ENCODE data around the gene KIFBP. TPM values are rescaled to one million over a fixed set of nuclear protein-coding genes. Genes with fewer than 3 reads are reported as not detected.

The KIFBP gene
- total and polyA plus RNA-seq, 2 of the 13 experiments (the other 11 are each of a cell fraction or from before 2014, with no cell fraction given): 13.0 to 21.9 TPM

DNA sequence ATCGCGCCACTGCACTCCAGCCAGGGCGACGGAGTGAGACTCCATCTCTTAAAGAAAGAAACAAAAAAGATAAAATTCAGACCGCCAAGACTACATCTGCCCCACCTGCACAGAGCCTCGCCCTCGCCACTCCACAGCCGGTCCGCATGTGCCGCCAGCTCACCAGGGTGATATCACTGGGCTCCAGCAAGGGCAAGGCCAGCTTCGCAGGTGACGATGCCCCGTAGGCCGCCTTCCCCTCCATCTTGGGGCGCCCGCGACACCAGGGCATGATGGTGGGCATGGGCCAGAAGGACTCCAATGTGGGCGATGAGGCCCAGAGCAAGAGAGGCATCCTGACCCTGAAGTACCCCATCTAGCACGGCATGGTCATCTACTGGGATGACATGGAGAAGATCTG, 34.0 kb downstream of the KIFBP start:
- no TSS peak for BruUV-seq (replicated peaks)
- Histone ChIP-seq H3K4me3 (replicated peaks in 1 of 3; ENCODE audit: insufficient read depth in 1 of 3, low read depth in 2 of 3, low read length in 3 of 3) (no peak overlapping the region), H3K27me3 (ENCODE audit: control insufficient read depth in 1 of 2, insufficient read depth in 2 of 2, low read length in 2 of 2) (no peaks in the 10 kb centered on the region), H4K20me1 (ENCODE audit: insufficient read depth, low read length) (no peaks in the 10 kb centered on the region), H3K4me2 (ENCODE audit: low read depth, low read length) (no peak overlapping the region), H3K79me2 (ENCODE audit: insufficient read depth, low read length) (no peaks in the 10 kb centered on the region), H2AFZ (ENCODE audit: low read length) (no peak overlapping the region), H3K4me1 (ENCODE audit: insufficient read depth, low read length) (no peaks in the 10 kb centered on the region), H3K36me3 (replicated peaks in 1 of 2; ENCODE audit: control insufficient read depth in 1 of 2, insufficient read depth in 2 of 2, low read length in 2 of 2) (no peaks in the 10 kb centered on the region), H3K9me3 (ENCODE audit: low read length) (no peaks in the 10 kb centered on the region), H3K9ac (ENCODE audit: insufficient read depth, low read depth, low read length) (no peak overlapping the region), H3K27ac (ENCODE audit: extremely low read length, insufficient read depth, low read length) (no peak overlapping the region)
- in situ Hi-C loops (cut with HindIII; ENCODE audit: extremely low pct_ligation_motif_present, low pct_unique_long_range_greater_than_20kb) (no loop called here), intact Hi-C loops (cut with micrococcal nuclease; ENCODE audit: unreplicated experiment) (no loop called here)
- ChIA-PET POLR2A (no interaction called here), CTCF (ENCODE audit: low intra/inter-chr PET ratio, low total read pairs) (no interaction called here)
- ATAC-seq (no peak), FAIRE-seq (no peak), DNase-seq (ENCODE audit: low spot score) (no peak)
- WGBS (ENCODE audit: low lambda C conversion rate): 89% methylated on average over 18 of the region's 19 CpGs
- no peak for TF ChIP-seq ATF7 (IDR thresholded peaks at IDR 0.05)
- no peak for TF ChIP-seq ATF7 (CRISPR knock-in tag; IDR thresholded peaks at IDR 0.05)
- TF ChIP-seq, protein P1, sequence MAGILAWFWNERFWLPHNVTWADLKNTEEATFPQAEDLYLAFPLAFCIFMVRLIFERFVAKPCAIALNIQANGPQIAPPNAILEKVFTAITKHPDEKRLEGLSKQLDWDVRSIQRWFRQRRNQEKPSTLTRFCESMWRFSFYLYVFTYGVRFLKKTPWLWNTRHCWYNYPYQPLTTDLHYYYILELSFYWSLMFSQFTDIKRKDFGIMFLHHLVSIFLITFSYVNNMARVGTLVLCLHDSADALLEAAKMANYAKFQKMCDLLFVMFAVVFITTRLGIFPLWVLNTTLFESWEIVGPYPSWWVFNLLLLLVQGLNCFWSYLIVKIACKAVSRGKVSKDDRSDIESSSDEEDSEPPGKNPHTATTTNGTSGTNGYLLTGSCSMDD (CRISPR knock-in tag; IDR thresholded peaks at IDR 0.05): no peak
- TF ChIP-seq, protein P2, sequence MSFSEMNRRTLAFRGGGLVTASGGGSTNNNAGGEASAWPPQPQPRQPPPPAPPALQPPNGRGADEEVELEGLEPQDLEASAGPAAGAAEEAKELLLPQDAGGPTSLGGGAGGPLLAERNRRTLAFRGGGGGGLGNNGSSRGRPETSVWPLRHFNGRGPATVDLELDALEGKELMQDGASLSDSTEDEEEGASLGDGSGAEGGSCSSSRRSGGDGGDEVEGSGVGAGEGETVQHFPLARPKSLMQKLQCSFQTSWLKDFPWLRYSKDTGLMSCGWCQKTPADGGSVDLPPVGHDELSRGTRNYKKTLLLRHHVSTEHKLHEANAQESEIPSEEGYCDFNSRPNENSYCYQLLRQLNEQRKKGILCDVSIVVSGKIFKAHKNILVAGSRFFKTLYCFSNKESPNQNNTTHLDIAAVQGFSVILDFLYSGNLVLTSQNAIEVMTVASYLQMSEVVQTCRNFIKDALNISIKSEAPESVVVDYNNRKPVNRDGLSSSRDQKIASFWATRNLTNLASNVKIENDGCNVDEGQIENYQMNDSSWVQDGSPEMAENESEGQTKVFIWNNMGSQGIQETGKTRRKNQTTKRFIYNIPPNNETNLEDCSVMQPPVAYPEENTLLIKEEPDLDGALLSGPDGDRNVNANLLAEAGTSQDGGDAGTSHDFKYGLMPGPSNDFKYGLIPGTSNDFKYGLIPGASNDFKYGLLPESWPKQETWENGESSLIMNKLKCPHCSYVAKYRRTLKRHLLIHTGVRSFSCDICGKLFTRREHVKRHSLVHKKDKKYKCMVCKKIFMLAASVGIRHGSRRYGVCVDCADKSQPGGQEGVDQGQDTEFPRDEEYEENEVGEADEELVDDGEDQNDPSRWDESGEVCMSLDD (CRISPR knock-in tag; IDR thresholded peaks at IDR 0.05; ENCODE audit: borderline replicate concordance): no peak
- no peak for TF ChIP-seq HDAC2 (CRISPR knock-in tag; IDR thresholded peaks at IDR 0.05)
- TF ChIP-seq AHR (CRISPR knock-in tag; IDR thresholded peaks at IDR 0.05): no peak
- no peak for TF ChIP-seq ZNF354B (CRISPR knock-in tag; IDR thresholded peaks at IDR 0.05)
- TF ChIP-seq FOXK2 (IDR thresholded peaks at IDR 0.05): no peak
- TF ChIP-seq PHF8 (CRISPR knock-in tag; IDR thresholded peaks at IDR 0.05): no peak
- TF ChIP-seq, protein P3, sequence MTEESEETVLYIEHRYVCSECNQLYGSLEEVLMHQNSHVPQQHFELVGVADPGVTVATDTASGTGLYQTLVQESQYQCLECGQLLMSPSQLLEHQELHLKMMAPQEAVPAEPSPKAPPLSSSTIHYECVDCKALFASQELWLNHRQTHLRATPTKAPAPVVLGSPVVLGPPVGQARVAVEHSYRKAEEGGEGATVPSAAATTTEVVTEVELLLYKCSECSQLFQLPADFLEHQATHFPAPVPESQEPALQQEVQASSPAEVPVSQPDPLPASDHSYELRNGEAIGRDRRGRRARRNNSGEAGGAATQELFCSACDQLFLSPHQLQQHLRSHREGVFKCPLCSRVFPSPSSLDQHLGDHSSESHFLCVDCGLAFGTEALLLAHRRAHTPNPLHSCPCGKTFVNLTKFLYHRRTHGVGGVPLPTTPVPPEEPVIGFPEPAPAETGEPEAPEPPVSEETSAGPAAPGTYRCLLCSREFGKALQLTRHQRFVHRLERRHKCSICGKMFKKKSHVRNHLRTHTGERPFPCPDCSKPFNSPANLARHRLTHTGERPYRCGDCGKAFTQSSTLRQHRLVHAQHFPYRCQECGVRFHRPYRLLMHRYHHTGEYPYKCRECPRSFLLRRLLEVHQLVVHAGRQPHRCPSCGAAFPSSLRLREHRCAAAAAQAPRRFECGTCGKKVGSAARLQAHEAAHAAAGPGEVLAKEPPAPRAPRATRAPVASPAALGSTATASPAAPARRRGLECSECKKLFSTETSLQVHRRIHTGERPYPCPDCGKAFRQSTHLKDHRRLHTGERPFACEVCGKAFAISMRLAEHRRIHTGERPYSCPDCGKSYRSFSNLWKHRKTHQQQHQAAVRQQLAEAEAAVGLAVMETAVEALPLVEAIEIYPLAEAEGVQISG (CRISPR knock-in tag; IDR thresholded peaks at IDR 0.05): no peak
- TF ChIP-seq, protein P4, sequence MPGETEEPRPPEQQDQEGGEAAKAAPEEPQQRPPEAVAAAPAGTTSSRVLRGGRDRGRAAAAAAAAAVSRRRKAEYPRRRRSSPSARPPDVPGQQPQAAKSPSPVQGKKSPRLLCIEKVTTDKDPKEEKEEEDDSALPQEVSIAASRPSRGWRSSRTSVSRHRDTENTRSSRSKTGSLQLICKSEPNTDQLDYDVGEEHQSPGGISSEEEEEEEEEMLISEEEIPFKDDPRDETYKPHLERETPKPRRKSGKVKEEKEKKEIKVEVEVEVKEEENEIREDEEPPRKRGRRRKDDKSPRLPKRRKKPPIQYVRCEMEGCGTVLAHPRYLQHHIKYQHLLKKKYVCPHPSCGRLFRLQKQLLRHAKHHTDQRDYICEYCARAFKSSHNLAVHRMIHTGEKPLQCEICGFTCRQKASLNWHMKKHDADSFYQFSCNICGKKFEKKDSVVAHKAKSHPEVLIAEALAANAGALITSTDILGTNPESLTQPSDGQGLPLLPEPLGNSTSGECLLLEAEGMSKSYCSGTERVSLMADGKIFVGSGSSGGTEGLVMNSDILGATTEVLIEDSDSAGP (CRISPR knock-in tag; IDR thresholded peaks at IDR 0.05; ENCODE audit: borderline replicate concordance): no peak
- no peak for TF ChIP-seq ZNF432 (CRISPR knock-in tag; IDR thresholded peaks at IDR 0.05; ENCODE audit: borderline replicate concordance)
- TF ChIP-seq, protein P5, sequence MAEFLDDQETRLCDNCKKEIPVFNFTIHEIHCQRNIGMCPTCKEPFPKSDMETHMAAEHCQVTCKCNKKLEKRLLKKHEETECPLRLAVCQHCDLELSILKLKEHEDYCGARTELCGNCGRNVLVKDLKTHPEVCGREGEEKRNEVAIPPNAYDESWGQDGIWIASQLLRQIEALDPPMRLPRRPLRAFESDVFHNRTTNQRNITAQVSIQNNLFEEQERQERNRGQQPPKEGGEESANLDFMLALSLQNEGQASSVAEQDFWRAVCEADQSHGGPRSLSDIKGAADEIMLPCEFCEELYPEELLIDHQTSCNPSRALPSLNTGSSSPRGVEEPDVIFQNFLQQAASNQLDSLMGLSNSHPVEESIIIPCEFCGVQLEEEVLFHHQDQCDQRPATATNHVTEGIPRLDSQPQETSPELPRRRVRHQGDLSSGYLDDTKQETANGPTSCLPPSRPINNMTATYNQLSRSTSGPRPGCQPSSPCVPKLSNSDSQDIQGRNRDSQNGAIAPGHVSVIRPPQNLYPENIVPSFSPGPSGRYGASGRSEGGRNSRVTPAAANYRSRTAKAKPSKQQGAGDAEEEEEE (CRISPR knock-in tag; IDR thresholded peaks at IDR 0.05; ENCODE audit: borderline replicate concordance): no peak
- TF ChIP-seq FOXJ3 (CRISPR knock-in tag; IDR thresholded peaks at IDR 0.05; ENCODE audit: borderline replicate concordance): no peak
- no peak for TF ChIP-seq ZMYM2 (CRISPR knock-in tag; IDR thresholded peaks at IDR 0.05)
